ENCODE results near the gene SLC35C1.

GRCh38 chr11:45803971-45804760 is 783 bp upstream of the SLC35C1 start:
- TF ChIP-seq, protein P1, sequence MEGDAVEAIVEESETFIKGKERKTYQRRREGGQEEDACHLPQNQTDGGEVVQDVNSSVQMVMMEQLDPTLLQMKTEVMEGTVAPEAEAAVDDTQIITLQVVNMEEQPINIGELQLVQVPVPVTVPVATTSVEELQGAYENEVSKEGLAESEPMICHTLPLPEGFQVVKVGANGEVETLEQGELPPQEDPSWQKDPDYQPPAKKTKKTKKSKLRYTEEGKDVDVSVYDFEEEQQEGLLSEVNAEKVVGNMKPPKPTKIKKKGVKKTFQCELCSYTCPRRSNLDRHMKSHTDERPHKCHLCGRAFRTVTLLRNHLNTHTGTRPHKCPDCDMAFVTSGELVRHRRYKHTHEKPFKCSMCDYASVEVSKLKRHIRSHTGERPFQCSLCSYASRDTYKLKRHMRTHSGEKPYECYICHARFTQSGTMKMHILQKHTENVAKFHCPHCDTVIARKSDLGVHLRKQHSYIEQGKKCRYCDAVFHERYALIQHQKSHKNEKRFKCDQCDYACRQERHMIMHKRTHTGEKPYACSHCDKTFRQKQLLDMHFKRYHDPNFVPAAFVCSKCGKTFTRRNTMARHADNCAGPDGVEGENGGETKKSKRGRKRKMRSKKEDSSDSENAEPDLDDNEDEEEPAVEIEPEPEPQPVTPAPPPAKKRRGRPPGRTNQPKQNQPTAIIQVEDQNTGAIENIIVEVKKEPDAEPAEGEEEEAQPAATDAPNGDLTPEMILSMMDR (IDR thresholded peaks at IDR 0.05), result no peak
- TF ChIP-seq ZNF121 (CRISPR knock-in tag; IDR thresholded peaks at IDR 0.05) (no peak), ESRRA (CRISPR knock-in tag; IDR thresholded peaks at IDR 0.05; ENCODE audit: borderline replicate concordance) (no peak), USF2 (CRISPR knock-in tag; IDR thresholded peaks at IDR 0.05) (no peak), ATF3 (CRISPR knock-in tag; conservative IDR thresholded peaks at IDR 0.05) (no peak), JUN (CRISPR knock-in tag; IDR thresholded peaks at IDR 0.05) (no peak), ZNF138 (CRISPR knock-in tag; conservative IDR thresholded peaks at IDR 0.05) (no peak)

All from WTC11 (cell line).